H1 (cell line): ENCODE data around the gene MEGF9.

Source experiments
- BACH1 ChIP-seq: IDR thresholded peaks from 2 replicates; pipeline ENCODE4 v1.6.1; 2012; ENCODE audit warnings: low read length, improper control_type of control experiment
- BRCA1 ChIP-seq: IDR thresholded peaks from 2 replicates; pipeline ENCODE4 v1.6.1; 2012; ENCODE audit warnings: low read depth, low read length, improper control_type of control experiment
- CBX5 ChIP-seq: fragments of 300-800, 300-1000 bp; sonication (generic); IDR thresholded peaks from 2 replicates; pipeline ENCODE4 v1.7.1; 2016; ENCODE audit warnings: antibody characterized with exemption, low read length, low read depth
- CTCF ChIP-seq, 3 experiments: IDR thresholded peaks; 1 replicate in 2 of 3; 2 replicates in 1 of 3; pipeline versions ENCODE4 v1.5.1 to v1.6.1; 2011; ENCODE audit warnings: low read length in 3 of 3, mild to moderate bottlenecking in 3 of 3, inconsistent platforms in 2 of 3, low read depth in 1 of 3, moderate library complexity in 1 of 3; ENCODE audit not compliant: insufficient read depth in 1 of 3; ENCODE audit errors: control extremely low read depth in 1 of 3
- EZH2 ChIP-seq: fragments of 200-600 bp; sonication (generic); IDR thresholded peaks from 2 replicates; pipeline ENCODE4 v1.7.1; 2012; ENCODE audit warnings: low read depth, mild to moderate bottlenecking, moderate library complexity, low read length, inconsistent platforms; ENCODE audit not compliant: severe bottlenecking
- NRF1 ChIP-seq: IDR thresholded peaks from 2 replicates; pipeline ENCODE4 v1.6.1; 2011; ENCODE audit warnings: mild to moderate bottlenecking, low read depth, low read length, improper control_type of control experiment
- POLR2A ChIP-seq, 2 experiments: IDR thresholded peaks; 1 replicate in 1 of 2; 2 replicates in 1 of 2; pipeline ENCODE4 v1.6.1; 2011; ENCODE audit warnings: low read depth in 2 of 2, low read length in 2 of 2, mild to moderate bottlenecking in 2 of 2; ENCODE audit errors: control extremely low read depth in 1 of 2
- RAD21 ChIP-seq, 2 experiments: IDR thresholded peaks in 1 of 2; conservative IDR thresholded peaks in 1 of 2; 2 replicates each; pipeline ENCODE4 v1.6.1; 2011; ENCODE audit warnings: low read depth in 2 of 2, low read length in 2 of 2, improper control_type of control experiment in 1 of 2, inconsistent platforms in 1 of 2, mild to moderate bottlenecking in 1 of 2, moderate library complexity in 1 of 2
- RBBP5 ChIP-seq: IDR thresholded peaks from 2 replicates; pipeline ENCODE4 v1.7.1; 2012; ENCODE audit warnings: low read depth, mild to moderate bottlenecking, inconsistent platforms, low read length, moderate library complexity, borderline replicate concordance
- RXRA ChIP-seq: IDR thresholded peaks from 2 replicates; pipeline ENCODE4 v1.6.1; 2011; ENCODE audit warnings: low read depth, mild to moderate bottlenecking, low read length, moderate library complexity; ENCODE audit not compliant: insufficient read depth
- TAF1 ChIP-seq: IDR thresholded peaks from 2 replicates; pipeline ENCODE4 v1.6.1; 2011; ENCODE audit warnings: mild to moderate bottlenecking, low read depth, low read length

- TF ChIP-seq RAD21 (IDR thresholded peaks at IDR 0.05 in 1 of 2, conservative IDR thresholded peaks at IDR 0.05 in 1 of 2; ENCODE audit: low read depth in 2 of 2, low read length in 2 of 2) (no peak), RBBP5 (no peak), BRCA1 (no peak), CTCF (IDR thresholded peaks at IDR 0.05; ENCODE audit: control extremely low read depth in 1 of 3, insufficient read depth in 1 of 3, low read depth in 1 of 3, low read length in 3 of 3) (no peak), NRF1 (no peak), RXRA (no peak), CBX5 (no peak), POLR2A (IDR thresholded peaks at IDR 0.05; ENCODE audit: control extremely low read depth in 1 of 2, low read depth in 2 of 2, low read length in 2 of 2) (no peak), TAF1 (no peak), EZH2 (no peak), BACH1 (no peak)
Measured at GRCh38 chr9:120702075-120702474, 12.2 kb downstream of the MEGF9 start.
